T-cell (primary cell): ENCODE measurements around the gene GPN2. TPM values are rescaled to one million over a fixed set of nuclear protein-coding genes. Genes with fewer than 3 reads are reported as not detected.

Experiments used
- ATAC-seq, 4 experiments: fragments of 200-7000 bp in 3 of 4; fragments of 150-1000 bp in 1 of 4; cut with Tn5 transposase; replicated peaks in 1 of 4; 1 replicate in 3 of 4; 2 replicates in 1 of 4; pipeline ENCODE4 v1.10.0; 2021; ENCODE audit warnings: moderate library complexity in 3 of 4, mild to moderate bottlenecking in 2 of 4, moderate number of reproducible peaks in 1 of 4
- CTCF ChIA-PET, 2 donors: fragments of 300-600 bp; sonication (Branson Sonifier 250); formaldehyde crosslinking; loops; one replicate each; lab custom pipeline; 2022; ENCODE audit warnings: antibody characterized with exemption in 2 of 2; lab: Charles Lee
- POLR2A ChIA-PET, 2 donors: fragments of 300-600 bp; sonication (Branson Sonifier 250); formaldehyde crosslinking; loops; one replicate each; lab custom pipeline; 2022; ENCODE audit warnings: antibody characterized with exemption in 2 of 2; lab: Charles Lee
- DNase-seq, 35 experiments: peaks; one replicate each; pipeline versions ENCODE4 v3.0.0 to v3.0.0-alpha.2; 2013 to 2023
- H3K27ac ChIP-seq: one replicate; pipeline ENCODE4 v1.5.1; 2013; ENCODE audit warnings: low read length
- H3K27me3 ChIP-seq, 2 experiments: replicated peaks in 1 of 2; 1 replicate in 1 of 2; 2 replicates in 1 of 2; pipeline versions ENCODE4 v1.6.1 to v1.7.0; 2013; ENCODE audit warnings: low read length in 1 of 2, mixed read lengths in 1 of 2; ENCODE audit not compliant: control insufficient read depth in 2 of 2, insufficient read depth in 2 of 2; ENCODE audit errors: extremely low read depth in 1 of 2
- H3K36me3 ChIP-seq, 2 donors: 1 replicate in 1 of 2; 2 replicates in 1 of 2; pipeline versions ENCODE4 v1.6.1 to v1.7.0; 2013; ENCODE audit warnings: low read length in 1 of 2; ENCODE audit not compliant: control insufficient read depth in 2 of 2, insufficient read depth in 1 of 2; ENCODE audit errors: extremely low read depth in 1 of 2
- H3K4me1 ChIP-seq, 2 experiments: 1 replicate in 1 of 2; 2 replicates in 1 of 2; pipeline versions ENCODE4 v1.6.1 to v1.7.0; 2013; ENCODE audit warnings: low read length in 2 of 2, mixed read lengths in 1 of 2; ENCODE audit not compliant: insufficient read depth in 2 of 2, control insufficient read depth in 1 of 2; ENCODE audit errors: extremely low read depth in 1 of 2
- H3K4me3 ChIP-seq, 2 donors: 1 replicate in 1 of 2; 2 replicates in 1 of 2; pipeline versions ENCODE4 v1.5.1 to v1.7.0; 2013; ENCODE audit warnings: mild to moderate bottlenecking in 2 of 2, low read length in 1 of 2, moderate library complexity in 1 of 2; ENCODE audit not compliant: control insufficient read depth in 1 of 2; ENCODE audit errors: extremely low read depth in 1 of 2
- H3K9me3 ChIP-seq: 2 replicates; pipeline ENCODE4 v1.7.0; 2013
- H3K27ac Mint-ChIP-seq, 2 donors: one replicate each; pipeline ENCODE4 v1.8.0; 2020 to 2021; ENCODE audit warnings: mild to moderate bottlenecking in 2 of 2, mixed read lengths in 2 of 2
- H3K27me3 Mint-ChIP-seq, 2 donors: one replicate each; pipeline ENCODE4 v1.8.0; 2021 to 2022; ENCODE audit warnings: mixed read lengths in 2 of 2
- H3K36me3 Mint-ChIP-seq: one replicate; pipeline ENCODE4 v1.8.0; 2021; ENCODE audit warnings: mixed read lengths
- H3K4me1 Mint-ChIP-seq, 3 donors: one replicate each; pipeline ENCODE4 v1.8.0; 2020 to 2022; ENCODE audit warnings: mixed read lengths in 3 of 3, mild to moderate bottlenecking in 1 of 3
- H3K4me3 Mint-ChIP-seq, 3 donors: one replicate each; pipeline ENCODE4 v1.8.0; 2020 to 2022; ENCODE audit warnings: mild to moderate bottlenecking in 3 of 3, mixed read lengths in 3 of 3, moderate library complexity in 3 of 3
- H3K9me3 Mint-ChIP-seq, 3 donors: one replicate each; pipeline ENCODE4 v1.8.0; 2020 to 2022; ENCODE audit warnings: mixed read lengths in 3 of 3
- WGBS: methylation state at CpG from one replicate; pipeline ENCODE4 v1.1.5; 2013; ENCODE audit warnings: missing lambda C conversion rate; ENCODE audit not compliant: insufficient coverage; 5-methylcytosine and 5-hydroxymethylcytosine counted together
- total RNA-seq, 35 experiments: library from RNA in 6 of 35; stranded (reverse) in 6 of 35; fragments of 120-200 nt in 1 of 35; gene quantifications; one replicate each; pipeline versions ENCODE4 v1.2.1 to v1.2.4 and lab custom pipeline; 2013 to 2026

GPN2 gene
- total RNA-seq, 5 donors from 2014 or later (not counting 1 experiment from before 2014, with no cell fraction given), result 30.8 to 35.7 (median 32.7) TPM

DNA sequence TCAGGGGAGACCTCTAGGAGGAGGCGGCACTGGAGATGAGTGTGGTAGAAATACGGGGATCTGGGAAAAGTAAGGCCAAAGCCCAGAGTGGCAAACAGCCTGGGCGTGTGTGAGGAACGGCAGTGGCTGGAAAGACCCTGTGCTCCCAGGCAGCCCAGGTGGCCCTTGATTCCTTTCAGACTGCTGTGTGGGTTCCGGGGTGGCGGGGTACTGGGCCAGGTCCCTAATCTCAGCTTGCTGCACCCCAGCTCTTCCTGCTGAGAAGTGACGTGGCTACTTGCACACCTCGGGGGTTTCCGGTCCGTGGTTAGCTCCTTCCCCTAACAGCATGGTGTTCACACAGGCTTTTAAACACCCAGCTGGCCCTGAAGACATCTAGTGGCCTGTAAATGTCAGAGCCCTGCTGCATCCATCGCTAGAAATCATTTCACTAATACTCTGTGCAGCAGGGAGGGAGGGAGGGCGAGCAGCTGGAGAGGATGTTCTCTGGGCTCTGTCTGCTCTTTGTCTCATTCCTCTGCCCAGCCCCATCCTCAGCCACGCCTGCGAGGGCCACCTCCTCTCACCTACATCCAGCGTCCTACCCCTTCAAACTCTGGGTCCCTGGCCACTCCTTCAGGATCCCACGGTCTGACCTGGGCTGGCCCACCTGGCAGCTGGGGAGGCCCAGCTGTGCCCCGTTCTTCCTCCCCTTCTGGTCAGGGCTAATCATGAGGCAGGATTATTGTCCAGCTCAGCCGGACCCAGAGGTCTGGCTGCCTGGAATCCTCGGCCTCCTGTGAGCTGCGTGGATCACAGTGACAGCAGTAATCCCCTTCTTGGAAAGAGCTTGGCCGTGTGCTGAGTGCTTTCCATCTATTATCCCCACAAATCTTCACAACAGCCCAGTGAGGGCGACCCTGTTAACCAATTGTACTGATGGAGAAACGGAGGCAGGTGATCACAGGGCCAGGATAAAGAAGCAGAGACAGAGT, 56.4 kb downstream of the GPN2 start:
- Mint-ChIP-seq H3K4me3 (peak overlapping the region; percentile 63 to 76 (median 72)), H3K27ac (peak overlapping the region; percentile 99), H3K4me1 (peaks cover 75 to 76% (median 75%) of the 10 kb centered on the region in 3 donors), H3K9me3 (no peaks in the 10 kb centered on the region), H3K36me3 (peaks cover 35% of the 10 kb centered on the region), H3K27me3 (no peaks in the 10 kb centered on the region)
- DNase-seq (peak; percentile 61 to 97 (median 93)), ATAC-seq (peak; percentile 96 to 98 (median 96))
- H3K36me3 ChIP-seq, result peaks cover 5 to 58% of the 10 kb centered on the region in 2 donors
- no peaks in the 10 kb centered on the region for H3K9me3 ChIP-seq
- peaks cover 19 to 73% of the 10 kb centered on the region in 2 experiments for H3K4me1 ChIP-seq
- no peaks in the 10 kb centered on the region for H3K27me3 ChIP-seq
- WGBS, result 20% methylated on average over 16 of the region's 23 CpGs
- peak overlapping the region; percentile 98 for H3K27ac ChIP-seq
- H3K4me3 ChIP-seq, result peak overlapping the region; percentile 32 to 56
- ChIA-PET POLR2A (interaction anchor here (0.5 to 2.4 kb wide), 8 partner anchors 13 to 122 kb away, joined by 3 to 12 read pairs (median 4); no protein-coding TSS in a partner anchor), CTCF (interaction anchor here (0.5 to 4.0 kb wide), 40 partner anchors 9 to 1413 kb away, joined by 3 to 92 read pairs (median 4); partner anchors contain the start of genes GPATCH3 (in 1 of the 2), GPN2 (in 1 of the 2) and PIGV (in 1 of the 2))

DNA sequence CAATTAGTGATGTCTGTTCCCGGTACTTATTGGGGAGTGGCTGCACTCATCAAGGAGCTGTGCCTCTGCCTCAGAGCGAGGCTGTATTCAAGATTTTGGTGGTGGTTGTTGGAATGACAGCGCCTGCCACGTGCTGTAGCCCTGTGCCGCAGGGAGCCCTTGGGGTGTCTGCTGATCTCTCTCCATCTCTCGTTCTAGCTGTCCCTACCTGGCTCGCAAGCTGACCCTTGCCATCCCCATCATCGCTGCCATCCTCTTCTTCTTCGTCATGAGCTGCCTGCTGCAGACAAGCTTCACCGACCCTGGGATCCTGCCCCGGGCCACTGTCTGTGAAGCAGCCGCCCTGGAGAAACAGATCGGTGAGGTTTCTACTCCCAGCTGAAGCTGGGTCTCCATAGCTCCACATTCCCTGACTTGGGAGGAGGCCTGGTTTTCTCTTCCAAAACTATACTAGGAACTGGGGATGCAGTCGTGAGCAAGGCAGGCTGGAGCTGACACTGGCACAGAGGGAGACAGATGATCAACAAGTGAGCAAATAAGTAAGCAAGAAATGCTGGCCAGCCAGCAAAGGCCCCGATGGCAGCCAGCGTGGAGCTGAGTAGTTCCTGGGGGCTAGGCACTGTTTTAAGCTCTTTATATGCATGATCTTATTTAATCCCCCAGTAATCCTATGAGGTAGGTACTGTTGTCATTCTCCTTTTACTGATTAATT, 57.7 kb downstream of the GPN2 start:
- ChIA-PET POLR2A (interaction anchor here (0.6 to 2.4 kb wide), 8 partner anchors 11 to 711 kb away, joined by 3 to 14 read pairs (median 6); partner anchors contain the start of gene WDTC1 (in 1 of the 2)), CTCF (interaction anchor here (0.6 to 4.0 kb wide), 9 partner anchors 12 to 230 kb away, joined by 3 to 92 read pairs (median 12); partner anchors contain the start of gene PIGV (in 1 of the 2))
- H3K4me3 ChIP-seq, result no peak overlapping the region
- 91% methylated on average over 14 of the region's 16 CpGs for WGBS
- H3K9me3 ChIP-seq, result no peaks in the 10 kb centered on the region
- Mint-ChIP-seq H3K4me1 (peaks cover 76 to 79% (median 77%) of the 10 kb centered on the region in 3 donors), H3K36me3 (peaks cover 26% of the 10 kb centered on the region), H3K27me3 (no peaks in the 10 kb centered on the region), H3K4me3 (peak overlapping the region in 2 of 3 donors; percentile 63 to 76), H3K27ac (peak overlapping the region; percentile 99), H3K9me3 (no peaks in the 10 kb centered on the region)
- ATAC-seq (no peak), DNase-seq (no peak)
- H3K27me3 ChIP-seq, result no peaks in the 10 kb centered on the region
- H3K4me1 ChIP-seq, result peaks cover 29 to 75% of the 10 kb centered on the region in 2 experiments
- H3K27ac ChIP-seq, result peak overlapping the region; percentile 98
- H3K36me3 ChIP-seq, result peaks cover 3 to 47% of the 10 kb centered on the region in 2 donors

DNA sequence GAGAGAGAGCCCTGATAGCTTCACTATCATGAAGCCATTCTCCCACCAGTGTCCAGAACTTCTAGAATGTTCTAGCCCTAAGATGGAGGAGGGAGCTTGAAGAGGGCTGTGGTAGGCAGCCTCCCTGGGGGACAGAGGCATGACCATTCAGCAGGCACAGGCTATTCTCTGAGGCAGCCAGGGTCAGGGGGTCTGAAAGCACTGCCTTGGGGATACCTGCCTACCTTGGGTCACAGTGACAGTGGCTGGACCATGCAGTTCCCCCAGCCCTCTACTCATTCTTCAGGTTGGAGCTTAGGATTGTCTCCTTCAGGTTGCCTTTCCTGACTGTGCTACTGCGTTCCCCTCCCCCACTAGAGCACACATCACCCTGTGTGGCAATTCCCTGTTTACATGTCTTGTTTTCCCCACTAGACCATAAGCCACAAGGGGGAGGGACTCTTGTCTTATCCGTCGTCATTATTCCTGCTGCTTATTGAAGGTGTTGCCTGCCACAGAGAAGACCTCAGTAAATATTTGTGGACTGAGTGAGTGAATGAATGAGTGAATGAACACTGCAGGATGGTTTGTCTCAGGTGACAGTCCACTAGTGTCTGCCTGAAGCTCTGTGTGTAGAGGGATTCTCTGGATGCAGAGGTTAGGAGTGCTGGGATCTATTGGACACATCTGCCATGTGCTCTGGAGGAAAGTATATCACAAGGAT, 58.4 kb downstream of the GPN2 start:
- Histone ChIP-seq H3K4me1 (peaks cover 29 to 77% of the 10 kb centered on the region in 2 experiments), H3K4me3 (no peak overlapping the region), H3K36me3 (peaks cover 3 to 47% of the 10 kb centered on the region in 2 donors), H3K27ac (peak overlapping the region; percentile 98), H3K27me3 (no peaks in the 10 kb centered on the region), H3K9me3 (no peaks in the 10 kb centered on the region)
- H3K36me3 Mint-ChIP-seq, result peaks cover 26% of the 10 kb centered on the region
- ATAC-seq (no peak), DNase-seq (peak in 1 of 35 experiments; percentile 55)
- H3K4me3 Mint-ChIP-seq, result no peak overlapping the region
- H3K4me1 Mint-ChIP-seq, result peaks cover 79 to 80% (median 80%) of the 10 kb centered on the region in 3 donors
- ChIA-PET CTCF (interaction anchor here in 1 of 2 donors (0.6 to 4.0 kb wide), 5 partner anchors 11 to 43 kb away, joined by 3 to 92 read pairs (median 21); partner anchors contain the start of gene PIGV), POLR2A (interaction anchor here (0.6 to 2.4 kb wide), 4 partner anchors 21 to 50 kb away, joined by 4 to 14 read pairs (median 10); no protein-coding TSS in a partner anchor)
- H3K27me3 Mint-ChIP-seq, result no peaks in the 10 kb centered on the region
- WGBS, result 80% methylated on average over 1 of the region's 3 CpGs
- H3K9me3 Mint-ChIP-seq, result no peaks in the 10 kb centered on the region
- peak overlapping the region; percentile 99 for H3K27ac Mint-ChIP-seq

DNA sequence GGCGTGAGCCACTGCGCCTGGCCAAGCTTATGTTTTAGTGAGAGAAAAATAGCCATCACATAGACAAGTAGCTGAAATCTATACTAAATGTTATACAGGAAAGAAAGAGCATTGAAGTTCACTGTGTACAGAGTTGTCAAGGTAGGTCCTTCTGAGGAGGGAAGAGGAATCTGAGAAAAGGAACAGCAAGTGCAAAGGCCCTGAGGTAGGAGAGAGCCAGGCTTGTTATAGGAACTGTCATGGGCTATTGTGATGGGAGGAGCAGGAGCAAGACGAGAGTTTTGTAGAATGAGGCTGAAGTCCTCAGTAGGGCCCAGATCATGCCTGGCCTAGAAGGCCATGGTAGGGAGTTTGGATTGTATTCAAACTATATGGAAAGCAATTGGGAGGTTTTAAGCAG, 59.0 kb downstream of the GPN2 start:
- H3K27me3 ChIP-seq, result no peaks in the 10 kb centered on the region
- ChIA-PET POLR2A (no interaction called here), CTCF (interaction anchor here in 1 of 2 donors (0.6 to 3.3 kb wide), 3 partner anchors 10 to 43 kb away, joined by 3 to 48 read pairs (median 5); partner anchors contain the start of gene PIGV)
- peaks cover 25% of the 10 kb centered on the region for H3K36me3 Mint-ChIP-seq
- H3K9me3 ChIP-seq, result no peaks in the 10 kb centered on the region
- peaks cover 29 to 80% of the 10 kb centered on the region in 2 experiments for H3K4me1 ChIP-seq
- peaks cover 79 to 81% (median 81%) of the 10 kb centered on the region in 3 donors for H3K4me1 Mint-ChIP-seq
- H3K4me3 Mint-ChIP-seq, result no peak overlapping the region
- no peaks in the 10 kb centered on the region for H3K27me3 Mint-ChIP-seq
- DNase-seq (no peak), ATAC-seq (no peak)
- H3K4me3 ChIP-seq, result no peak overlapping the region
- H3K27ac Mint-ChIP-seq, result peak overlapping the region; percentile 85 to 99
- H3K9me3 Mint-ChIP-seq, result no peaks in the 10 kb centered on the region
- H3K27ac ChIP-seq, result peak overlapping the region; percentile 98
- WGBS, result 100% methylated on average over 1 of the region's 3 CpGs
- peaks cover 2 to 43% of the 10 kb centered on the region in 2 donors for H3K36me3 ChIP-seq

GRCh38 chr1:26829184-26829911, 60.7 kb downstream of the GPN2 start:
- H3K27ac Mint-ChIP-seq, result peak overlapping the region; percentile 85 to 99
- Histone ChIP-seq H3K36me3 (peaks cover 0 to 27% of the 10 kb centered on the region in 2 donors), H3K4me1 (peaks cover 28 to 87% of the 10 kb centered on the region in 2 experiments), H3K27ac (peak overlapping the region; percentile 59), H3K27me3 (no peaks in the 10 kb centered on the region), H3K9me3 (no peaks in the 10 kb centered on the region), H3K4me3 (peak overlapping the region in 1 of 2 donors; percentile 8)
- ATAC-seq, result no peak
- no peaks in the 10 kb centered on the region for H3K9me3 Mint-ChIP-seq
- WGBS, result 71% methylated on average over 3 of the region's 6 CpGs
- DNase-seq, result no peak
- H3K4me1 Mint-ChIP-seq, result peaks cover 79 to 88% (median 85%) of the 10 kb centered on the region in 3 donors
- H3K27me3 Mint-ChIP-seq, result no peaks in the 10 kb centered on the region
- H3K36me3 Mint-ChIP-seq, result peaks cover 15% of the 10 kb centered on the region
- ChIA-PET POLR2A (no interaction called here), CTCF (interaction anchor here in 1 of 2 donors (1.7 kb wide), 1 partner anchor 36 kb away, joined by 10 read pairs; no protein-coding TSS in a partner anchor)
- H3K4me3 Mint-ChIP-seq, result peak overlapping the region; percentile 87 to 98 (median 94)
